H1 (cell line): ENCODE measurements around the gene ABCG5. TPM values are rescaled to one million over a fixed set of nuclear protein-coding genes. Genes with fewer than 3 reads are reported as not detected.

ENCODE experiments used
- CTCF ChIA-PET: fragments of 300-600 bp; sonication (Branson Sonifier 250); formaldehyde crosslinking; loops from one replicate; lab custom pipeline; 2021; ENCODE audit not compliant: partially characterized antibody; lab: Charles Lee
- POLR2A ChIA-PET: fragments of 300-600 bp; sonication (Branson Sonifier 250); formaldehyde crosslinking; loops from one replicate; lab custom pipeline; 2021; ENCODE audit warnings: inconsistent platforms; ENCODE audit not compliant: partially characterized antibody; lab: Charles Lee
- DNase-seq, 2 experiments: peaks; one replicate each; pipeline versions ENCODE4 v3.0.0 to v3.0.0-alpha.2; 2010 to 2022; ENCODE audit warnings: low spot score in 2 of 2, low read depth in 1 of 2, mixed read lengths in 1 of 2
- FAIRE-seq: peaks from 2 replicates; lab custom pipeline; 2011; peaks lifted over from hg19 to GRCh38; lab: Jason Lieb, UNC
- H2AFZ ChIP-seq: 2 replicates; pipeline ENCODE4 v1.8.1; 2012; ENCODE audit warnings: low read length, inconsistent platforms
- H2AK5ac ChIP-seq: 2 replicates; pipeline ENCODE4 v1.6.1; 2013; ENCODE audit warnings: low read depth, low read length
- H2BK120ac ChIP-seq: replicated peaks from 2 replicates; pipeline ENCODE3; 2013; ENCODE audit warnings: low read depth, low read length, inconsistent platforms
- H2BK12ac ChIP-seq: 2 replicates; pipeline ENCODE4 v1.6.1; 2013; ENCODE audit warnings: low read depth, low read length
- H2BK15ac ChIP-seq: 2 replicates; pipeline ENCODE4 v1.6.1; 2013; ENCODE audit warnings: low read length
- H2BK20ac ChIP-seq: 2 replicates; pipeline ENCODE4 v1.6.1; 2013; ENCODE audit warnings: low read length
- H2BK5ac ChIP-seq: 2 replicates; pipeline ENCODE4 v1.6.1; 2013; ENCODE audit warnings: low read depth, low read length
- H3K14ac ChIP-seq: 2 replicates; pipeline ENCODE4 v1.6.1; 2013; ENCODE audit warnings: inconsistent platforms; ENCODE audit not compliant: insufficient read length
- H3K18ac ChIP-seq: 2 replicates; pipeline ENCODE4 v1.6.1; 2013; ENCODE audit warnings: low read length; ENCODE audit errors: extremely low read depth
- H3K23ac ChIP-seq: 2 replicates; pipeline ENCODE4 v1.6.1; 2013; ENCODE audit warnings: inconsistent platforms; ENCODE audit not compliant: insufficient read length
- H3K23me2 ChIP-seq: 2 replicates; pipeline ENCODE4 v1.6.1; 2013; ENCODE audit warnings: low read depth, low read length
- H3K27ac ChIP-seq: 2 replicates; pipeline ENCODE4 v1.6.1; 2011; ENCODE audit warnings: low read depth, low read length, inconsistent platforms
- H3K27me3 ChIP-seq, 4 experiments: replicated peaks in 1 of 4; 1 replicate in 1 of 4; 2 replicates in 3 of 4; pipeline versions ENCODE4 v1.6.1 to v1.8.1; 2011 to 2013; ENCODE audit warnings: low read length in 3 of 4, mild to moderate bottlenecking in 3 of 4, inconsistent platforms in 2 of 4, mixed read lengths in 2 of 4, moderate library complexity in 1 of 4; ENCODE audit not compliant: control insufficient read depth in 3 of 4, insufficient read depth in 3 of 4; ENCODE audit errors: extremely low read depth in 1 of 4
- H3K36me3 ChIP-seq, 4 experiments: 2 replicates each; pipeline versions ENCODE4 v1.6.1 to v1.8.1; 2011 to 2013; ENCODE audit warnings: mild to moderate bottlenecking in 4 of 4, low read length in 3 of 4, moderate library complexity in 2 of 4, control low read depth in 1 of 4, inconsistent platforms in 1 of 4; ENCODE audit not compliant: insufficient read depth in 4 of 4, control insufficient read depth in 2 of 4
- H3K4ac ChIP-seq: replicated peaks from 2 replicates; pipeline ENCODE3; 2013; ENCODE audit warnings: low read length, low read depth, mixed read lengths, inconsistent platforms; ENCODE audit not compliant: insufficient read length
- H3K4me1 ChIP-seq, 4 experiments: replicated peaks in 1 of 4; 1 replicate in 1 of 4; 2 replicates in 3 of 4; pipeline versions ENCODE4 v1.6.1 to v1.8.1; 2011 to 2013; ENCODE audit warnings: low read length in 3 of 4, inconsistent platforms in 2 of 4, mixed read lengths in 1 of 4; ENCODE audit not compliant: insufficient read depth in 4 of 4, control insufficient read depth in 3 of 4
- H3K4me2 ChIP-seq, 2 experiments: 2 replicates each; pipeline versions ENCODE4 v1.6.1 to v1.8.1; 2011 to 2013; ENCODE audit warnings: low read depth in 2 of 2, low read length in 2 of 2, control low read depth in 1 of 2, inconsistent platforms in 1 of 2, mild to moderate bottlenecking in 1 of 2; ENCODE audit not compliant: insufficient read depth in 1 of 2
- H3K4me3 ChIP-seq, 4 experiments: fragments of 200-600, 300-600 bp in 1 of 4; sonication (generic), shearing (Covaris generic), sonication (Bioruptor Twin) in 1 of 4; 2 replicates each; pipeline versions ENCODE4 v1.5.1 to v1.8.1; 2011 to 2016; ENCODE audit warnings: low read length in 4 of 4, low read depth in 3 of 4, control low read depth in 2 of 4, inconsistent platforms in 2 of 4, mild to moderate bottlenecking in 2 of 4, mixed read lengths in 1 of 4, moderate library complexity in 1 of 4; ENCODE audit not compliant: insufficient read depth in 2 of 4; ENCODE audit errors: extremely low read depth in 1 of 4
- H3K56ac ChIP-seq: replicated peaks from 2 replicates; pipeline ENCODE3; 2013; ENCODE audit warnings: low read depth, mild to moderate bottlenecking, mixed read lengths, low read length, inconsistent platforms; ENCODE audit not compliant: insufficient read length
- H3K79me1 ChIP-seq: 2 replicates; pipeline ENCODE4 v1.6.1; 2013; ENCODE audit warnings: low read depth, low read length, control low read depth
- H3K79me2 ChIP-seq, 2 experiments: 2 replicates each; pipeline versions ENCODE4 v1.6.1 to v1.8.1; 2012 to 2013; ENCODE audit warnings: low read length in 2 of 2, mild to moderate bottlenecking in 2 of 2, inconsistent platforms in 1 of 2; ENCODE audit not compliant: insufficient read depth in 2 of 2, control insufficient read depth in 1 of 2
- H3K9ac ChIP-seq, 4 experiments: replicated peaks in 1 of 4; 1 replicate in 1 of 4; 2 replicates in 3 of 4; pipeline versions ENCODE4 v1.6.1 to v1.8.1; 2011 to 2013; ENCODE audit warnings: low read depth in 3 of 4, low read length in 3 of 4, control low read depth in 2 of 4, mild to moderate bottlenecking in 2 of 4, moderate library complexity in 2 of 4, inconsistent platforms in 1 of 4; ENCODE audit errors: extremely low read depth in 1 of 4
- H3K9me3 ChIP-seq, 2 experiments: 2 replicates each; pipeline versions ENCODE4 v1.6.1 to v1.8.1; 2012 to 2013; ENCODE audit warnings: mild to moderate bottlenecking in 2 of 2, moderate library complexity in 2 of 2, control low read depth in 1 of 2, inconsistent platforms in 1 of 2, low read depth in 1 of 2, low read length in 1 of 2, mixed read lengths in 1 of 2; ENCODE audit not compliant: insufficient read depth in 2 of 2
- H4K20me1 ChIP-seq, 2 experiments: replicated peaks in 1 of 2; 2 replicates each; pipeline versions ENCODE3 to v1.8.1; 2011 to 2013; ENCODE audit warnings: inconsistent platforms in 2 of 2, low read length in 2 of 2, mild to moderate bottlenecking in 1 of 2; ENCODE audit not compliant: insufficient read depth in 2 of 2, control insufficient read depth in 1 of 2
- H4K5ac ChIP-seq: 2 replicates; pipeline ENCODE4 v1.6.1; 2013; ENCODE audit warnings: low read length, low read depth, mixed read lengths, inconsistent platforms; ENCODE audit not compliant: insufficient read length
- H4K8ac ChIP-seq: 2 replicates; pipeline ENCODE4 v1.8.0; 2013; ENCODE audit warnings: mild to moderate bottlenecking, moderate library complexity, low read length, inconsistent platforms; ENCODE audit not compliant: insufficient read depth; ENCODE audit errors: extremely low read depth
- H4K91ac ChIP-seq: replicated peaks from 2 replicates; pipeline ENCODE3; 2013; ENCODE audit warnings: low read length, mixed read lengths, inconsistent platforms; ENCODE audit not compliant: insufficient read length
- CHD2 ChIP-seq: IDR thresholded peaks from 2 replicates; pipeline ENCODE4 v1.6.1; 2012; ENCODE audit warnings: low read length, improper control_type of control experiment
- CREB1 ChIP-seq: IDR thresholded peaks from 2 replicates; pipeline ENCODE4 v1.6.1; 2012; ENCODE audit warnings: inconsistent platforms
- E2F6 ChIP-seq: IDR thresholded peaks from 2 replicates; pipeline ENCODE4 v1.6.1; 2012; ENCODE audit warnings: inconsistent platforms
- EZH2 ChIP-seq: fragments of 200-600 bp; sonication (generic); IDR thresholded peaks from 2 replicates; pipeline ENCODE4 v1.7.1; 2012; ENCODE audit warnings: low read depth, mild to moderate bottlenecking, moderate library complexity, low read length, inconsistent platforms; ENCODE audit not compliant: severe bottlenecking
- GABPA ChIP-seq: IDR thresholded peaks from 2 replicates; pipeline ENCODE4 v1.6.1; 2011; ENCODE audit warnings: mild to moderate bottlenecking, low read length, moderate library complexity, borderline replicate concordance; ENCODE audit not compliant: insufficient read depth
- POLR2AphosphoS5 ChIP-seq: IDR thresholded peaks from 2 replicates; pipeline ENCODE4 v1.6.1; 2011; ENCODE audit warnings: low read depth, low read length
- SP1 ChIP-seq: IDR thresholded peaks from 2 replicates; pipeline ENCODE4 v1.6.1; 2011; ENCODE audit warnings: low read depth, low read length
- WGBS, 2 experiments: shearing (Covaris generic) in 1 of 2; methylation state at CpG; one replicate each; pipeline versions ENCODE4 v1.1.6 to v1.1.7; 2013 to 2015; ENCODE audit warnings: low lambda C conversion rate in 2 of 2, mixed read lengths in 2 of 2, inconsistent platforms in 1 of 2, low coverage in 1 of 2, missing lambda C conversion rate in 1 of 2; ENCODE audit not compliant: insufficient replicate concordance in 2 of 2, insufficient coverage in 1 of 2, insufficient read length in 1 of 2; ENCODE audit errors: extremely low coverage in 1 of 2, missing lambda C conversion rate in 1 of 2; 5-methylcytosine and 5-hydroxymethylcytosine counted together
- polyA plus RNA-seq, 7 experiments: library from polyadenylated mRNA; depleted of rRNA in 3 of 7; stranded (reverse) in 5 of 7; unstranded in 2 of 7; fragments of >200 nt in 5 of 7; fragments of 200-250 nt in 2 of 7; gene quantifications; 1 replicate in 5 of 7; 2 replicates in 1 of 7; 4 replicates in 1 of 7; pipeline versions ENCODE4 v1.2.1 to v1.2.3, GENCODE V29; 2011 to 2013; ENCODE audit warnings: missing spikeins in 2 of 7, mixed read lengths in 2 of 7
- total RNA-seq: library from RNA; stranded (reverse); fragmentation: NEBNext Ultra II Directional; extraction: Animal tissue kit (Norgen Biotek cat#: 25700); gene quantifications from 2 replicates; pipeline ENCODE4 v1.2.1, GENCODE V29; 2021
- TF ChIP-seq, protein P1 (sequence below): IDR thresholded peaks from 2 replicates; pipeline ENCODE4 v1.6.1; 2012; ENCODE audit warnings: inconsistent platforms

The ABCG5 gene
- total and polyA plus RNA-seq, 2 of the 8 experiments (the other 6 are each of a cell fraction or from before 2014, with no cell fraction given) = not detected

DNA sequence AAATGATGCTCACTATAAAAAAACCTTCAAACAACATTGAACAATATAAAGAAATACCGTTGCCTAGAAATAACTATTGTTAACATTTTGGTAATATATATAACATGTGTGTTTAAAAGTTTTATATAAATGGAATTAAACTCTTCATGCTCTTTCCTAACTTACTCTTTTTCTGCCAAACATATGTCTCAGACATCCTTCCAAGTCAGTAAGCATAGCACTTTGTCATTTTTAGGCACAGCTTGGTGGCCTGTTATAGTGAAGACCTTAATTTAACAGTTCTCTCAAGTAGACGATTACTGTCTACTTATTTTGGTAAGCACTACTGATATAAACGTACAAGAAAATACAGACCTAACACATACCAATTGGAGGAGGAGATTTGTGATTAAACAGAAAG lies 23.9 kb downstream of the ABCG5 start:
- Histone ChIP-seq H3K14ac (no peak overlapping the region), H2BK15ac (no peak overlapping the region), H3K4me2 (no peak overlapping the region), H3K4ac (no peak overlapping the region), H3K4me1 (no peaks in the 10 kb centered on the region), H2BK120ac (no peak overlapping the region), H3K27me3 (no peaks in the 10 kb centered on the region), H2AK5ac (no peak overlapping the region), H3K4me3 (no peak overlapping the region), H2BK5ac (no peak overlapping the region), H3K27ac (no peak overlapping the region), H3K79me1 (no peaks in the 10 kb centered on the region), H3K23me2 (no peaks in the 10 kb centered on the region), H2AFZ (no peak overlapping the region), H4K91ac (no peak overlapping the region), H3K18ac (no peak overlapping the region), H4K5ac (no peak overlapping the region), H3K9me3 (no peaks in the 10 kb centered on the region), H2BK12ac (no peak overlapping the region), H3K79me2 (no peaks in the 10 kb centered on the region), H4K8ac (no peak overlapping the region), H2BK20ac (no peak overlapping the region), H3K56ac (no peak overlapping the region), H3K23ac (no peak overlapping the region), H4K20me1 (no peaks in the 10 kb centered on the region), H3K9ac (no peak overlapping the region), H3K36me3 (no peaks in the 10 kb centered on the region)
- 94% methylated on average over 3 of the region's 3 CpGs; no CpG with 5 or more reads in 1 of the 2 experiments for WGBS, 2 experiments
- TF ChIP-seq E2F6 (no peak), EZH2 (no peak), CREB1 (no peak), GABPA (no peak), SP1 (no peak), POLR2AphosphoS5 (no peak), CHD2 (no peak)
- TF ChIP-seq, protein P1, sequence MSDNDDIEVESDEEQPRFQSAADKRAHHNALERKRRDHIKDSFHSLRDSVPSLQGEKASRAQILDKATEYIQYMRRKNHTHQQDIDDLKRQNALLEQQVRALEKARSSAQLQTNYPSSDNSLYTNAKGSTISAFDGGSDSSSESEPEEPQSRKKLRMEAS = no peak
- CTCF ChIA-PET = interaction anchor here (0.6 kb wide), 1 partner anchor 200 kb away, joined by 3 read pairs; no protein-coding TSS in a partner anchor
- POLR2A ChIA-PET = no interaction called here
- FAIRE-seq = no peak
- no peak for DNase-seq
